ENCODE data around the gene BCL6.

Gene BCL6

DNA sequence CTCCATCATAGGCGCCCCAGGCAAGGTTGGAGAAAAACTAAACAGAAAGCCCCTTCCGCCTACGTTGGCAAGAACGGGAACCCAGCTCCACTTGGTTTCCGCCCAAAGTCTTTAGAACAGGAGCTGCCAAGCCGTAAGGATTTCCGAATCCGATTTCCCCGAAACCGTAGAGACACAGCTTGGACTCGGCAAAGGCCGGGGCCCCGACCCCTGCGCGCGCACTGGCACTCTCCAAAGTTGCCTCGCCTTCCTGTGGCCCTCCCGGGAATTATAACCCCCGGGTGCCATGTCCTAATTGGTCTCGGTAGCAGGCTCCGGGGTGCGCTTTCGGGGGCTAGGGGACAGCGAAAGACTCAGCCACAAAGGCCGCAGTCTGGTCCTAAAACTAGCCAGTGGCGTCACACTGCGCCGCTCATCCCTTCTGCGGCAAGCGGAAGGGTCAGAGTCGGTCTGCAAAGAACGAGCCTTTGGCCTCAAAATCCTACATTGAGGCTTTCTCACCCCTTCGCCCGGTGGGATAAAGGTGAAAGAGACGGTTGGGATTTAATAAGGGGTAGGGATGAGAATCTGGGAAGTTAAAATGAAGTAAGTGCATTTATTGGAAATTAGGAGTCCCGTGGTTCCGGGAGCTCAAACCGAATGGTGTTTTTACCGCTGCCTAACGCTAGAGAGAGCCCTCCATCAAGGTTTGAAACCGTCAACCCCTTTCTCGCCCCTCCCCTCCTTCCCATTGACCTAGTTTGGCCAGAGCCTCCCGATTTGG, 6.8 kb downstream of the BCL6 start:
- peak; percentile 94 for DNase-seq

DNA sequence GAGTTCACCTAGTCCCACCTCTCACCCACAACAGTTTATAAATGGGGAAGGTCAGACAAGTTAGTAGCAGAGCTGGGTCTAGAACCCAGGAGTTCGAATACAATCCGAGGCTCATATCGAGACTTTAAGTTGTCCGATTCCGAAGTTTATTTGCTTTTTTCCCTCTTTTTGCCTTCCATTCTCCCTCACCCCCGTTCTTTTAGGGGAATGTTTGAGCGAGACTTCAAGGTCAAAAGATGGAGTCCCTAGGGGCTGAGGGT, 7.3 kb downstream of the BCL6 start:
- DNase-seq: no peak

DNA sequence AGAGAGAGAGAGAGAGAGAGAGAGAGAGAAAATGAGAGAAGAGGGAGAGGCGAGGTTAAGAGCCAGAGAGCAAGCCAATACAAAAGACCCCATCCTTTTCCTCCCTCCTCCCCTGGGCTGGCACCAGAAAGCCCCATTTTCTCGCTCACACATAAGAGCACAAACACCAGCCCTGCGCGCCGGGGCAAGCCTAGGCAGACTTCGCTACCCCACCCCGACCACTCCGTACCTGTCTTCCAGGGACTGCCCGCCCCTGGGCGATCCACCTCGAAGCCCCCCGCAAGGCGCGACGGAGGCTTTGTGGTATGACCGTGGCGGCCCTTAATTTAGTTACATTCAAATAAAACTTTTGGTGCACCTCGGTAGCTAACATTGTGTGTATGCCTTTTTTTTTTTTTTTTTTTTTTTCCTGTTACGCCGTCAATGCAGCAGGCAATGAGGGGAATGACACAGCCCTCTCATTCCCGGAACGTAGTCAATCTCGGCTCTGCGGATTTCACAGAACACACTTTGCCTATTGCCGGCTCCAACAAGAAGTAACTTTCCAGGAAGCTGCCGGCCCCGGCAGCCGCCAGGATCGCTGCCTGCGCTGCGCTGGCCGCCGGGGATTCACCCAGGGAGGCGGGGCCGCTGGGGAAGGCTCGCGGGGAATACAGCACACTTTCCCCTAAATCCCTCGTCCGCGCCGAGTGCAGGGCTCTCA, 7.7 kb downstream of the BCL6 start:
- DNase-seq: peak; percentile 52

DNA sequence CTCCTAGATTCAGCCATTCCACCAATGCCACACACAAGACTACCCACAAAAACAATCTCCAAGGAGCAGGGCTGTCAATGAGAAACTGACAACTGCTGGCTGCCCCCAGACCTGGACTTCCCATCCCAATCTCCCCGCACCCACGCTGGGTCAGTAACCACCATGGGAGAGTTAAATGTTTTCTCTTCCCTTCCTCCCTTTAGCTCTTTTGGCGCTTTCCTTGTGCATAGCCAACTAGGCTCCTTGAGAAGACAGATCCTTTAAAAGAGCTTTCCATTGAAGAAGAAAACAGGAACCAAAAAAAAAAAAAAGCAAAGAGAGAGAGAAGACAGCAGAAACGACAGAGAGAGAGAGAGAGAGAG, 8.3 kb downstream of the BCL6 start:
- peak; percentile 52 for DNase-seq

DNA sequence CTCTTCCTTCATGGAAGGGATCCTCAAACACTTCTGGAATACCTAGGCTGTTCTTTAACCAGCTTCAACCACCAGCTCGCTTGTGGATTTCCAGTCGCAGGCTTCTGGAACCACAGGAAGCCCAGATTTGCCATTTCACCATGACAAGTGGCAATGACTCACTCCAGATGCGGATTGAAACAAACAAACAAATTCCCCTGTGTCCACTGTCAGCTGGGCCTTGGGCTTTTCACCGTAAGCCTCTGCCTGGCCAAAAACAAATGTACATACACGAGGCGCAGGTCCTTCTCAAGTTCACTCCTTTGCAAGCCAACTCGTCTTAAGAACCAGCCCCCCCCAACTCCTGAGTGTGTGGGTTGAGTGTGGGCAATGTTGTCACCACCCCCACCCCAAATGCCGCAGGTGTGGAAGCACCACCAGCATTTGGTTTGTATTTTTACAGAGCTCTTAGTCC, 8.8 kb downstream of the BCL6 start:
- DNase-seq: no peak

DNA sequence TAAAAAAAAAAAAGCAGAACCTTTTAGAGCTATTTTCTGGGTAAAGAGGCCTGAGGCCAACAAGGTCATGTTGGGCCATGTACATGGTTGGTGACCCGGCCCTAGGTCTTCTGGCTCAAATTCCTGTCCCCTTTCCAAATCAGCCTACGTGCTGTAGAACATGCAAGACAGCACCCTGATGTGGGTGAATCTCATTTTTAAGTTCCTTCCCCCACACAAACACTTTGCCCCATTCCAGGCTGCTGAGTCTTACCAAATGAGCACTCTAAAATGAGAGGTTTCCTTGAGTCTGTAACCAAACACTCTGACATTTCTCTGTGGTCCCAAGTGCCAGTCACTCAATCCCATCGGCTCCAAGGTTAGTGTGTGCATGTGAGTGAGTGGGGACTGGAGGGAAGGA, 9.4 kb downstream of the BCL6 start:
- DNase-seq: no peak

DNA sequence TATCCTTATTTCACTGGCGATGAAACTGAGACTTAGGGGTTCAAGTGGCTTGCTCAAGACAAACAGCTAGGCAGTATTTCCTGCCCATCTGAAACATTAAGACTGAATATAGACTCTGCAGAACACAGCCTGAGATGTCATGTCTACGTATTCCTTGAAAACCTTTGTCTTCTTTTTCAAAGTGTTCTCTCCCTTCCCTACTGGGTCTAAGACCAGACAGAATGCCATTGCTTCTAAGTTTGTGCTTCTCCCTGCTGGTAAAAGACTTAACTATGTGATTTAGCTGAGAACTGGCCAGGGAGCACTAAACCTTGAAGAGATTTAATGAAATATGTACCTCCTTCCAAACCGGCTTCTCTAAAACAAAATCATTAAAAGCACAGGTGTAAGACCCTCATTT, 9.9 kb downstream of the BCL6 start:
- DNase-seq: no peak

DNA sequence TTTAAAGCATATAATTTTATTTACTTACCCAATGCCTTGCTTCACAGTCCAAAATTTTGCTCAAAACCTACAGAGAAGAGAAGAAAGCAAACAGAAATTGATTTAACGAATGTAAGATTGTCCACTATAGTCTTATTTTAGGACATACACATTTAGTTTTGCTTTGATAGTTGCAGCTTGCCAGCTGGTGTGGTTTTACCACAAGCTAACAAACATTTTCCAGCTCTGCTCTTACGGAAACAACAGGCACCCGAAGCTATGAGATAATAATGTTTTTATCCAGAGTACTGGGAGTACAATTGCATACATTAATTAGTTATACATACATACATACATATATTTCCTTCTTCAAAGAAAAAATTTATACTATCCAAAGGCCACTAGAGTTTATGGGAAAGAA, 10.4 kb downstream of the BCL6 start:
- no peak for DNase-seq

DNA sequence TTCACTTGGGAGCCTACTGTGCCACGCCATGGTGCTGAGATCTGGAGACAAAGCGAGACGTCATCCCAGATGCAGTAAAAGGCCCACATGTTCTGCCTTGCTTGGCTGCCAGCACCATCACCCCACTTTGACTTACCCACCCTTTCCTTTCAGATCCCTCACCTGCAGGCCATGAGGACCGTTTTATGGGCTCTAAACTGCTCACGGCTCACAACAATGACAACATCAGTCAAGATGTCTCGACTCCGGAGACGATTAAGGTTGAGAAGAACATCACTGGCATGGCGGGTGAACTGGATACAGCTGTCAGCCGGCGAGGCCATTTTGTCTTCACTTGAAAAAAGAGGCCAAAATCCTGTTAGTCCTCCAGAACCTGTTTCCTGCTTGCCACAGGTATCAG, 11.9 kb downstream of the BCL6 start:
- no peak for DNase-seq

DNA sequence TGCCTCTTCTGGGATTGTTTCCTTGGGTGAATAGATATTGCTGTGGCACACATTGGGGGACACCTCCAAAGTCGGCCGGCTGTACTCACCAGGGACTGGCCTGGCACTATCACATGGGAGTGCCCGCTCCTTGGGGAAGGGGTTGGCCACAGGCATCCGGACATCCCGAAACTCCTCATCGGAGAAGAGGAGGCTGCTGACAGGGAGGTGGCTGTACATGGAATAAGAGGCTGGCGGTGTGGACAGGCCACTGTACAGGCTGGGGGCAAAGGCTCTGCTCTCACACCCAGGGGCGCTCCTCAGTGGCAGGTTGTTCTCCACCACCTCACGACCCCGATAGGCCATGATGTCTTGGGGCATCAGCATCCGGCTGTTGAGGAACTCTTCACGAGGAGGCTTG, 15.7 kb downstream of the BCL6 start:
- DNase-seq: no peak

DNA sequence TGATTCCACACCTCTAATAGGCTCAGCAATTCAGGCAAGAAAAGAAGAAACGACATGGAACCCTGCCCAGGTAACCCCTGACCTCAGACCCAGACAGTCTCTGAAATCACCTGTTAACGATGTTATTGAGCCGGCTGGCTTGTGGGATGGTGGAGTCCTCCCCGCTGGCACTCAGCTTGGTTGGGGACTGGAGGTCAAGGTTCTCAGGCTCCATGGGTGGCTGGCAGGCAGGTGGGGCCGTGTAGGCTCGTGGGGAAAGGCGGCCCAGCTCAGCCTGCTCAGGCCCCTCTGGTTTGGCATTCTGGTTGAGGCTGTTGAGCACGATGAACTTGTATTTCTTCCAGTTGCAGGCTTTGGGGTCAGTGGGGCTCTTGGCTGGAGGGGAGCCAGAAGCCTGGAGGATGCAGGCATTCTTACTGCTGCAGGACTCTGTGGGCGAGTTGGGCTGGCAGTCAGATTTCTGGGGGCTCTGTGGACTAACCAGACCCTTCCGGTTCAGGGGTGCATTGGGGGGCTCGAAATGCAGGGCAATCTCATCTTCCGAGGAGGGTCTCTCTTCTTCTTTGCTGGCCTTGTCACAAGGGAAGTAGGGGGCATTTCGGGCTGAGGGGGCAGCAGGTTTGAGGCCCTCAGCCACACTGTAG, 16.2 kb downstream of the BCL6 start:
- no peak for DNase-seq

DNA sequence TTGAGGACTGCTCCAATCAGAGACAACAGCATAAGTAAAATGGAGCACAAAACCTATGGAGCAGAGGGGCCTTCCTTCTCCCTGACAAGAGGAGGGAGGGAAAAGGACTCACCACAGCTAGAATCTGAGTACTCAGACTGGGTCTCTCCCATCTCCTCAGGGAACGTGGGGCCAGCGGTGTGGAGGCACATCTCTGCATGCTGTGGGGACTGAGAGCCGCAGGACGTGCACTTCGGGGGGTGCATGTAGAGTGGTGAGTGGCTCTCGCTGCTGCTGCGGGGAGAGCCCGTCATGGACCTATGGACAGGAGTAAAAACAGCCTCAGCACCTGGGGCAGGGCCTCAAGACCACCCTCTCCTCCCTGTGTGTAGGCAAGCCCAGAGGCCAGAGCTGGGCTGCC, 17.0 kb downstream of the BCL6 start:
- DNase-seq: no peak

DNA sequence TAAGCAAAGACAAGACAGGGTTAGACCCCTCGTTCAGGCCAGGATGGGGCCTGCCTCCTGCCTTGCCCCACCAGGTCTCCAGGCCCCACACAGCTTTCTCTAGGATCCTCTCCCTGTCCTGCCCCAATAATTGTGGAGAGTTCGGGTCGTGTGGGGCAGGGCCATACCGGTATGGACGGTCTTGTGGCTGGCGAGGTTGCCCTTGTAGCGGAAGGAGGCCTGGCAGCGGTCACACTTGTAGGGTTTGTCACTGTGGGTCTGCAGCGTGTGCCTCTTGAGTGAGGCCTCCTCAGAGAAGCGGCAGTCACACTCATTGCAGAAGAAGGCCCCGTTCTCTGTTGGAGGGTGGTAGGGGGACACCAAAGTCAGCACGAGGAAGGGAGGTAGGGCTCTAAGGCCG, 18.7 kb downstream of the BCL6 start:
- no peak for DNase-seq

DNA sequence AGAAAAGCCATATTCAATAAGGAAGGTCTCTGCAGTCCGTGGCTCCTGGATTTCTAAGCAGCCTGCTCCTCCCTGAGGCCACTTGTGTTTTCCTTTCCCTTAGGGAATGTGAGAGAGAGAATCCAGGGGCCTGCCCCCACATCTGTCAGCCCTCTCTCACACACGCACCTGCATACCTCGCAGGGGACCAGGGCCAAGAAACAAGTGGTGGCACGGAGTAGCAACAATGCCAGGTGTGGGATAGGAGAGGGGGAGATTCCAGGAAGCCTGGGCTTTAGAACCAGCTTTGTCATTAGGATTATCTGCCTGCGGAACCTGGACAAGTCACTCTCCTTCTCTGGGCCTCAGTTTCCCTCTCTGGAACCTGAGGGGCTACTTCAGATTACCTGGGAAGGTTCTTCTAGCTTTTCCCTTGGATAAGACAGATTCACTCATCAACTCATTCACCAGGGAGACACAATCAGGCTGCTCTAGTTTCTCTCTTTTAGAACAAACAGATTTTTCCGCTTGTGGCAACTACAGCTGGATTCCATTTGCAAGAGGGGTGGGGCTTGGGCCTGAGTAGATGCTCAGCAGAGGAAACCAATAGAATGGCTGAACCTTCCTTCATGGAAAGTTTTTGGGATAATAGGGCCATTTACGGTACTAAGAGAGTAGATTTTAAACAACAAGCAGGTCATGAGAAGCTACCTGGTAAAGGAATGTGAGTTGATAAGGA, 19.5 kb downstream of the BCL6 start:
- no peak for DNase-seq

DNA sequence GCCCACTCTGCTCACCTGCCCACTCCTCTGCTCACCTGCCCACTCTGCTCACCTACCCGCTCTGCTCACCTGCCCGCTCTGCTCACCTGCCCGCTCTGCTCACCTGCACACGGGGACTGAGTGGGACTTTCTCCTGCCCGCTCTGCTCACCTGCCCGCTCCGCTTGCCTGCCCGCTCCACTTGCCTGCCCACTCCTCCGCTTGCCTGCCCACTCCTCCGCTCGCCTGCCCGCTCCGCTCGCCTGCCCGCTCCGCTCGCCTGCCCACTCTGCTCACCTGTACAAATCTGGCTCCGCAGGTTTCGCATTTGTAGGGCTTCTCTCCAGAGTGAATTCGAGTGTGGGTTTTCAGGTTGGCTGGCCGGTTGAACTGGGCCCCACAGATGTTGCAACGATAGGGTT, 20.0 kb downstream of the BCL6 start:
- no peak for DNase-seq

DNA sequence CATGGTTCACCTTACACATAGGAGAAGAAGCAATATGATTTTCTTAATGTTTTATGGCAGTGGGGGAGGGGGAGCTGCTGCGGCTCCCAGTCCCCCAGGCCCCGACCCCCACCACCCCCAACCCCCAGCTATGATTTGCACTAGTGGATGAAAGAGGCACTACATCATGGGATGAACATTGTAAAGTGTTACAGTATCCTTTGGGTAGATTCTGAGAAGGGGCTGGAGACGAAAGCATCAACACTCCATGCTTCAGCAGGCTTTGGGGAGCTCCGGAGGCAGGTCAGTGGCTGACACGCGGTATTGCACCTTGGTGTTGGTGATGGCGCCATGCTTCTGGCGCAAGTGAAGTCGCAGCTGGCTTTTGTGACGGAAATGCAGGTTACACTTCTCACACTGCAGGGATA, 23.1 kb downstream of the BCL6 start:
- DNase-seq: no peak

DNA sequence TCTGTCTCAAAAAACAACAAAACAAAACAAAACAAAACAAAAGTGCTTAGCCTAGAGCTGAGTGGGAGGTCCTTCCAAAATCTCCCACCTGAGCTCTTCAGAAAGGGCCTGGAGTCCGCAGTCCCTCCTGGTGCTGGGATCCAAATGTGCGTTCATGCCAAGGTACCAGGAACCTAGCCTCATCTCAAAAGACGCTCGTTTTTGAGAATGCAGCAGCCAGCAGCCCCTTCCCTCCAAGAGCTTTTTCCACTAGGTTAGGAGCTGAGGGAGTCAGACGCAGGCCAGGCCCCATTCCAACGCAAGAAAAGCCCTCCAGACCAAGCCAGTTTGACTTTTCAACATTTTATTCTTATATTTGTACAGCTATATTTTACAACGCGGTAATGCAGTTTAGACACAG, 24.2 kb downstream of the BCL6 start:
- no peak for DNase-seq

DNA sequence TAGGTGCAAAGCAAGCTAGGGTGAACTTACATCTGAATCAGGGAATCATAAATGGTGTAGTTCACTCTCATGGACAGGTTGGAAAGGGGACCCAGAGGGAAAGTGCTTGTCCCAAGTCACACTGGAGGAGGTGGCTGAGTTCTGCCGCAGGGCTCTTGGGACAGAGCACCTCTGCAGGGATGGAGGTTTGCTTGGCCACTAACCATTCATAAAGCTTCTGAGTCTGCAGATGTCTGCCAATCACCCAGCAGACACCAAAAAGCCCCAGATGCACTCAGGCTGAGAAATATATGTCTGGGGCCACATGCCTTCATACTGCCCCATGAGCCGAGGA, 25.0 kb downstream of the BCL6 start:
- DNase-seq: no peak

DNA sequence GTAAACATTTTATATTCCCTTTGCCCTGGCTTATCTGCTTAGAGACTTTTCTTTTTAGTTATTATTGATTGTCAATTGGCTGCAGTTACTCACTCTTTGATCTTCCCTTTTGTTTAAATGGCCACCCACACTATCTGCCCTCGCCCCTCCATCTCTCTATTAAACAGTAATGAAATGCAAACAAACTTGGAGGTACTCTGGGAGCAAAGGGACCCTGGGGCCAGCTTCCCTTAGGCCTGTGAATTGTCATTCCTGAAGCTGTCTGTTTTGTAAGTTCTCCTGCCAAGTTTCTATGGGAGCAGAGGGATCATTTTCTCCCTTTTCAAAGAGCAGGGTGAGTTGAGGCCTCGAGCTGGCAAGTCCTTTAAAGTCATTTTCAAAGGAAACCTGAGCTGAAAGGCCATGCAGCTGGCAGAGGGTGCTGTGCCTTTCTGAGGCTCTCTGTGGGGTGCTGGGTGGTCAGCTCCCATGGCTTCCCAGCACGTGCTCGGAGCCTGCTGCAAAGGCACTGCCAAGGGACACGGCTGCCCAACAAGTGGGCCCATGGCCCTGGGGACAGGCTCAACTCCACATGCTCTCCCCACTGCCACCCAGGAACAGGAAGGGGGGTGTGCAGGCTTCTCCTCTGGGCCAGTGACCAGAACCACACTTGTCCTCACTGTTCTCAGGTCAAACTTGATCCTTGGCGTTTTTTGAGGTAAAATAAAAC, 25.5 kb downstream of the BCL6 start:
- peak; percentile 73 for DNase-seq

DNA sequence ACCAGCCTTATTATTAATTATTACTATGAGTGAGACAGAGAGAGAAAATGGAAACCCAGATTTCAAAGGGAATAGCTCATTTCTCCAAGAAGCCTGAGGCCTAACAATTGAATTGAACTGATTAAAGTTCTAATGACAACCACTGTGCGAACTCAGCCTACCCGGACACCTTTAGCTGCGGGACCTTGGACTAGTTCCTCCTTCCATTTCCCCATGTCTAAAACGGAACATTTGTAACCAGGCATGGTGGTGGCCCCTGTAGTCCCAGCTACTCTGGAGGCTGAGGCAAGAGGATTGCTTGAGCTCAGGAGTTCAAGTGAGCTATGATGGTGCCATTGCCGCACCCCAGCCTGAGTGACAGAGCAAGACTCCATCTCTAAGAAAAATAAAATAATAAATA, 26.5 kb downstream of the BCL6 start:
- DNase-seq: no peak

DNA sequence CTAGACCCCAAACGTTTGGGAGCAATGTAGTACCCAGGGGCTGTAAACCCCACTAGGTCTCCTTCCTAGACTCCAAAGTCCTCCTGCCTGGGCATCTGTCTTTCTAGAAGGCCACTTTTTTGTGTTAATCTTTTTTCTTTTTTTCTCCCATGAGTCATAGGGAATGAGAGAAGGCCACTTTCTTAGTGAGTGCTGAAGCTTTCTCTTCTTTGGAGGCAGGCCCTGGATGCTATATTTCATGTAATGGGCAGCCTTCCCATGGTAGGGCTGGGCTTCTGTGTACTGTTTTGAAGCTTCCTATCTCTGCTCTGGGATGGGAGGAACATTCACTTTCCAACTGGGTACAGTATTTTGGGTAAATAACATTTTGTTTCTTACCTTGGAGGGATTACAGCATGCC, 27.7 kb downstream of the BCL6 start:
- DNase-seq: no peak

DNA sequence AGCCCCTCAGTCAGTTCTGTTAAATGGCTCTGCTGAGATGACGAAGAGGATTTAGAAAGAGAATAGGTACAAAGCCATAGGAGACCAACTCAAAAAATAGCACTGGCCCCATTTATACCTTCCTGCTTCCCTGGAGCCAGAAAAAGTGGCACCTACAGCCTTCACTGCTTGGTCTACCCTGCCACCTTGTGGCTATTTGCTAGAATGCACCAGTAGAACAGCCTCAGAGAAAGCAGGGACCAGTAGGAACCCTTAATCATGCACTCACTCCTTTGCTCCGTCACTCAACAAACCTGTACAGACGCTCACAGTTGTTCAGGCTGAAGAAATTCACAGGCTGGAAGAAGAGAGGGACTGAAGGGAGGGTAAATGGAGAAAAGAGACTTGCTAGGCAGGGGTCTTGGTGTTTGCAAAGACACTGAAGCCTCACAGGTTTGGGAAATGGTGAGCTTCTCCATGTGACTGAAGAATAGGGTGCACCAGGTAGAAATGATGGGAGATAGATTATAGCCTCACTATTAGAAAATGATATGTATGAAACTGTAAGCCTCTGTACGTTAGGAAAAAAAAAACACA, 30.8 kb downstream of the BCL6 start:
- peak; percentile 72 for DNase-seq

DNA sequence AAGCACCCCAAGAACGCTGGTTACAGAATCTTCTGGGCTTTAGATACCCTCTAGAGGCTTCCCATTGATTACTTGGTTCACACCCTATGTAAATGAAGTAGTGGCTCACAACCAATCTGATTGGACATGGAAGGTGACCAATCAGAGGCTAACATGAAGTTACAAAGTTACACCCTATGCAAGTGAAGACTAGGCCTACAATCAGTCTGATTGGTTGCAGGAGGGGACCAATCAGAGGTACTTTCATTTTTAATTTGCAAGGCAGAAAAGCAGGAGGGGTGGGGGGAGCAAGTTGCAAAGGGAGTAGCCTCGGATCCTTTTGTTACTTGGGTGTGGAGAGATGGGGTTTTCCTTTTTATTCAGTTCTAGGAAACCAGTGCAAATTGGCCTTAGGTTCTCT, 31.8 kb downstream of the BCL6 start:
- DNase-seq: no peak
